ENCODE data around the gene GPLD1. TPM values are rescaled to one million over a fixed set of nuclear protein-coding genes. Genes with fewer than 3 reads are reported as not detected.

GPLD1 gene
- total RNA-seq, 1 donor from 2014 or later: 4.8 TPM

- H3K36me3 Mint-ChIP-seq: peaks cover 22% of the 10 kb centered on the region
- DNase-seq (ENCODE audit: low spot score in 2 of 2, unreplicated experiment in 2 of 2): no peak
- no peak overlapping the region for H3K4me3 Mint-ChIP-seq
- TF ChIP-seq CTCF (IDR thresholded peaks at IDR 0.05; ENCODE audit: unreplicated experiment): no peak
- no peaks in the 10 kb centered on the region for H3K9me3 Mint-ChIP-seq
- no peaks in the 10 kb centered on the region for H3K27me3 Mint-ChIP-seq (ENCODE audit: low read depth)
- H3K27ac Mint-ChIP-seq: no peak overlapping the region
- peaks cover 5% of the 10 kb centered on the region for H3K4me1 Mint-ChIP-seq
These were observed 45.0 kb upstream of the GPLD1 start for GRCh38 chr6:24534329-24534728.

- Mint-ChIP-seq H3K27me3 (ENCODE audit: low read depth) (no peaks in the 10 kb centered on the region), H3K4me3 (no peak overlapping the region), H3K9me3 (no peaks in the 10 kb centered on the region), H3K27ac (no peak overlapping the region), H3K36me3 (peaks cover 25% of the 10 kb centered on the region), H3K4me1 (peaks cover 5% of the 10 kb centered on the region)
- no peak for DNase-seq (ENCODE audit: low spot score in 2 of 2, unreplicated experiment in 2 of 2)
- TF ChIP-seq CTCF (IDR thresholded peaks at IDR 0.05; ENCODE audit: unreplicated experiment): no peak
These were observed 40.6 kb upstream of the GPLD1 start for GRCh38 chr6:24529985-24530384.

GRCh38 chr6:24524805-24525204 lies 35.4 kb upstream of the GPLD1 start:
- H3K36me3 Mint-ChIP-seq: peaks cover 3% of the 10 kb centered on the region
- no peak overlapping the region for H3K27ac Mint-ChIP-seq
- no peaks in the 10 kb centered on the region for H3K27me3 Mint-ChIP-seq (ENCODE audit: low read depth)
- H3K9me3 Mint-ChIP-seq: no peaks in the 10 kb centered on the region
- TF ChIP-seq CTCF (IDR thresholded peaks at IDR 0.05; ENCODE audit: unreplicated experiment): peak; percentile 33
- no peaks in the 10 kb centered on the region for H3K4me1 Mint-ChIP-seq
- H3K4me3 Mint-ChIP-seq: no peak overlapping the region
- DNase-seq (ENCODE audit: low spot score in 2 of 2, unreplicated experiment in 2 of 2): no peak

GRCh38 chr6:24524329-24524728 lies 35.0 kb upstream of the GPLD1 start:
- Mint-ChIP-seq H3K27ac (no peak overlapping the region), H3K9me3 (no peaks in the 10 kb centered on the region), H3K27me3 (ENCODE audit: low read depth) (no peaks in the 10 kb centered on the region), H3K4me1 (no peaks in the 10 kb centered on the region), H3K4me3 (no peak overlapping the region), H3K36me3 (peaks cover 3% of the 10 kb centered on the region)
- TF ChIP-seq CTCF (IDR thresholded peaks at IDR 0.05; ENCODE audit: unreplicated experiment): no peak
- DNase-seq (ENCODE audit: low spot score in 2 of 2, unreplicated experiment in 2 of 2): no peak

- Mint-ChIP-seq H3K4me1 (no peaks in the 10 kb centered on the region), H3K36me3 (peaks cover 2% of the 10 kb centered on the region), H3K9me3 (no peaks in the 10 kb centered on the region), H3K4me3 (no peak overlapping the region), H3K27me3 (ENCODE audit: low read depth) (no peaks in the 10 kb centered on the region), H3K27ac (no peak overlapping the region)
- no peak for TF ChIP-seq CTCF (IDR thresholded peaks at IDR 0.05; ENCODE audit: unreplicated experiment)
- no peak for DNase-seq (ENCODE audit: low spot score in 2 of 2, unreplicated experiment in 2 of 2)
These were observed 33.1 kb upstream of the GPLD1 start for GRCh38 chr6:24522228-24523176.
